Keratinocyte (primary cell): ENCODE results near the gene EPHB3. TPM values are rescaled to one million over a fixed set of nuclear protein-coding genes. Genes with fewer than 3 reads are reported as not detected.
A peak's percentile ranks its signal among the peaks of the same experiment; 100 is the strongest.

ENCODE experiments used
- DNase-seq: peaks from one replicate; pipeline ENCODE4 v3.0.0-alpha.2; 2011; ENCODE audit warnings: low read depth, missing footprints, low spot score
- FAIRE-seq: peaks from 2 replicates; lab custom pipeline; 2011; peaks lifted over from hg19 to GRCh38; lab: Jason Lieb, UNC
- H2AFZ ChIP-seq: 2 replicates; pipeline ENCODE4 v1.6.0; 2012; ENCODE audit warnings: low read length, control low read depth, inconsistent platforms; ENCODE audit not compliant: control insufficient read depth
- H3K27ac ChIP-seq: 2 replicates; pipeline ENCODE4 v1.5.1; 2011; ENCODE audit warnings: low read length; ENCODE audit not compliant: control insufficient read depth, insufficient read depth
- H3K27me3 ChIP-seq: 3 replicates; pipeline ENCODE4 v1.6.0; 2011; ENCODE audit warnings: low read length; ENCODE audit not compliant: control insufficient read depth, insufficient read depth; ENCODE audit errors: extremely low read depth
- H3K36me3 ChIP-seq, 2 experiments: 2 replicates in 1 of 2; 3 replicates in 1 of 2; pipeline ENCODE4 v1.5.1; 2011; ENCODE audit warnings: low read length in 2 of 2, mild to moderate bottlenecking in 1 of 2; ENCODE audit not compliant: control insufficient read depth in 2 of 2, insufficient read depth in 2 of 2; ENCODE audit errors: extremely low read depth in 1 of 2
- H3K4me1 ChIP-seq: 3 replicates; pipeline ENCODE4 v1.5.1; 2011; ENCODE audit warnings: low read length; ENCODE audit not compliant: control insufficient read depth, insufficient read depth; ENCODE audit errors: extremely low read depth
- H3K4me2 ChIP-seq: 3 replicates; pipeline ENCODE4 v1.6.0; 2011; ENCODE audit warnings: low read depth, low read length; ENCODE audit not compliant: control insufficient read depth, insufficient read depth; ENCODE audit errors: extremely low read depth
- H3K4me3 ChIP-seq, 3 experiments: fragments of 200-600 bp in 1 of 3; sonication (generic) in 1 of 3; 2 replicates in 2 of 3; 3 replicates in 1 of 3; pipeline ENCODE4 v1.5.1; 2011 to 2016; ENCODE audit warnings: low read length in 3 of 3, mild to moderate bottlenecking in 3 of 3, control low read depth in 2 of 3, inconsistent platforms in 1 of 3, low read depth in 1 of 3, mixed read lengths in 1 of 3, mixed run types in 1 of 3, moderate library complexity in 1 of 3; ENCODE audit not compliant: control insufficient read depth in 2 of 3, insufficient read depth in 2 of 3; ENCODE audit errors: extremely low read depth in 1 of 3
- H3K79me2 ChIP-seq: 2 replicates; pipeline ENCODE4 v1.6.0; 2012; ENCODE audit warnings: low read length; ENCODE audit not compliant: control insufficient read depth, insufficient read depth
- H3K9ac ChIP-seq: 3 replicates; pipeline ENCODE4 v1.6.0; 2011; ENCODE audit warnings: low read length; ENCODE audit not compliant: control insufficient read depth, insufficient read depth; ENCODE audit errors: extremely low read depth
- H3K9me1 ChIP-seq: 3 replicates; pipeline ENCODE4 v1.6.0; 2011; ENCODE audit warnings: low read length; ENCODE audit not compliant: control insufficient read depth, insufficient read depth; ENCODE audit errors: extremely low read depth
- H3K9me3 ChIP-seq: 2 replicates; pipeline ENCODE4 v1.5.1; 2012; ENCODE audit warnings: low read depth, low read length; ENCODE audit not compliant: control insufficient read depth
- H4K20me1 ChIP-seq: 3 replicates; pipeline ENCODE4 v1.6.0; 2011; ENCODE audit warnings: low read length; ENCODE audit not compliant: control insufficient read depth, insufficient read depth; ENCODE audit errors: extremely low read depth
- CTCF ChIP-seq, 3 experiments: IDR thresholded peaks in 1 of 3; conservative IDR thresholded peaks in 1 of 3; optimal IDR thresholded peaks in 1 of 3; 2 replicates in 2 of 3; 3 replicates in 1 of 3; pipeline versions ENCODE3 to v1.5.1; 2011; ENCODE audit warnings: low read length in 3 of 3, mild to moderate bottlenecking in 3 of 3, moderate library complexity in 2 of 3, control low read depth in 1 of 3, inconsistent platforms in 1 of 3; ENCODE audit not compliant: insufficient read depth in 2 of 3; ENCODE audit errors: extremely low read depth in 1 of 3
- EZH2 ChIP-seq: IDR thresholded peaks from one replicate; pipeline ENCODE4 v1.6.1; 2012; ENCODE audit warnings: inconsistent platforms, mild to moderate bottlenecking, low read length, moderate library complexity
- dilution Hi-C: fragments of 300-500 bp; cut with MboI; formaldehyde crosslinking; loops from one replicate; pipeline ENCODE4 v1.7.0; 2020; ENCODE audit warnings: low sequenced_read_pairs; ENCODE audit not compliant: extremely low pct_ligation_motif_present
- polyA plus RNA-seq, 5 experiments: library from polyadenylated mRNA; depleted of rRNA in 3 of 5; stranded (reverse) in 3 of 5; stranded (forward) in 1 of 5; unstranded in 1 of 5; fragments of >200 nt; gene quantifications; 1 replicate in 1 of 5; 2 replicates in 3 of 5; 3 replicates in 1 of 5; pipeline versions ENCODE4 v1.2.1 to v1.2.3, GENCODE V29; 2011 to 2012; ENCODE audit warnings: missing spikeins in 2 of 5, low read depth in 1 of 5, low replicate concordance in 1 of 5

Gene EPHB3
- polyA plus RNA-seq, 1 donor (not counting 4 experiments of a cell fraction or from before 2014, with no cell fraction given) = 2.2 TPM

- peak; percentile 45 for TF ChIP-seq EZH2
- TF ChIP-seq CTCF (optimal IDR thresholded peaks at IDR 0.05 in 1 of 3, IDR thresholded peaks at IDR 0.05 in 1 of 3, conservative IDR thresholded peaks at IDR 0.05 in 1 of 3; ENCODE audit: extremely low read depth in 1 of 3, insufficient read depth in 2 of 3, low read length in 3 of 3) = no peak
- H3K4me1 ChIP-seq = peaks cover 65% of the 10 kb centered on the region
- H3K27ac ChIP-seq = peak overlapping the region; percentile 0
- H3K9ac ChIP-seq = peak overlapping the region; percentile 69
- DNase-seq (no peak), FAIRE-seq (peak; percentile 79)
- no peaks in the 10 kb centered on the region for H3K36me3 ChIP-seq
- H4K20me1 ChIP-seq = no peaks in the 10 kb centered on the region
- no peaks in the 10 kb centered on the region for H3K9me3 ChIP-seq
- H3K9me1 ChIP-seq = no peaks in the 10 kb centered on the region
- peak overlapping the region in 2 of 3 experiments; percentile 3 to 75 for H3K4me3 ChIP-seq
- peaks cover 18% of the 10 kb centered on the region for H3K79me2 ChIP-seq
- H2AFZ ChIP-seq = no peak overlapping the region
- H3K27me3 ChIP-seq = no peaks in the 10 kb centered on the region
- dilution Hi-C loops = no loop called here
- peak overlapping the region; percentile 96 for H3K4me2 ChIP-seq
Measured at GRCh38 chr3:184563561-184563925, 2.0 kb downstream of the EPHB3 start.

- dilution Hi-C loops = no loop called here
- H3K27ac ChIP-seq = no peak overlapping the region
- H3K9me3 ChIP-seq = no peaks in the 10 kb centered on the region
Measured at GRCh38 chr3:184563941-184564684, 2.5 kb downstream of the EPHB3 start.

More at GRCh38 chr3:184563941-184564684, 2.5 kb downstream of the EPHB3 start:
- H3K9me1 ChIP-seq = no peaks in the 10 kb centered on the region
- peaks cover 18% of the 10 kb centered on the region for H3K79me2 ChIP-seq
- no peaks in the 10 kb centered on the region for H3K36me3 ChIP-seq
- H3K4me2 ChIP-seq = peak overlapping the region; percentile 96
- FAIRE-seq = peak; percentile 66
- peaks cover 66% of the 10 kb centered on the region for H3K4me1 ChIP-seq
- H2AFZ ChIP-seq = no peak overlapping the region
- H3K4me3 ChIP-seq = peak overlapping the region in 2 of 3 experiments; percentile 3 to 75
- TF ChIP-seq CTCF (optimal IDR thresholded peaks at IDR 0.05 in 1 of 3, IDR thresholded peaks at IDR 0.05 in 1 of 3, conservative IDR thresholded peaks at IDR 0.05 in 1 of 3; ENCODE audit: extremely low read depth in 1 of 3, insufficient read depth in 2 of 3, low read length in 3 of 3) (no peak), EZH2 (no peak)
- no peaks in the 10 kb centered on the region for H4K20me1 ChIP-seq
- H3K27me3 ChIP-seq = no peaks in the 10 kb centered on the region
- DNase-seq = no peak
- peak overlapping the region; percentile 69 for H3K9ac ChIP-seq
